OCI-LY3 (cell line): ENCODE measurements around the gene DENND5A.

Source experiments
- H2AFZ ChIP-seq: fragments of 200-600, 300-600 bp; shearing (Covaris generic); 2 replicates; pipeline ENCODE4 v1.6.0; 2014; ENCODE audit warnings: antibody characterized with exemption, low read depth, low read length
- H3K27ac ChIP-seq: fragments of 200-600, 300-600 bp; sonication (generic); 2 replicates; pipeline ENCODE4 v1.5.1; 2014; ENCODE audit warnings: mild to moderate bottlenecking, low read length, moderate library complexity, mixed read lengths
- H3K27me3 ChIP-seq: fragments of 200-600, 300-600 bp; sonication (generic); 2 replicates; pipeline ENCODE4 v1.6.1; 2014; ENCODE audit warnings: low read depth, low read length, mixed read lengths
- H3K36me3 ChIP-seq: fragments of 200-600, 300-600 bp; sonication (generic); replicated peaks from 2 replicates; pipeline ENCODE3; 2014; ENCODE audit warnings: low read depth, low read length, mixed read lengths
- H3K4me1 ChIP-seq: fragments of 300-600, 200-600 bp; sonication (generic); 2 replicates; pipeline ENCODE4 v1.6.1; 2014; ENCODE audit warnings: low read length, mixed read lengths
- H3K4me2 ChIP-seq: fragments of 200-600, 300-600 bp; sonication (generic); 2 replicates; pipeline ENCODE4 v1.6.1; 2014; ENCODE audit warnings: low read length, mixed read lengths
- H3K4me3 ChIP-seq: fragments of 300-600, 200-600 bp; sonication (generic); 2 replicates; pipeline ENCODE4 v1.5.1; 2014; ENCODE audit warnings: antibody characterized with exemption, mild to moderate bottlenecking, low read length, moderate library complexity
- H3K79me2 ChIP-seq: fragments of 300-600, 200-600 bp; shearing (Covaris generic); 2 replicates; pipeline ENCODE4 v1.6.1; 2014; ENCODE audit warnings: mild to moderate bottlenecking, low read length, mixed read lengths
- H3K9ac ChIP-seq: fragments of 300-600, 200-600 bp; shearing (Covaris generic); 2 replicates; pipeline ENCODE4 v1.6.0; 2014; ENCODE audit warnings: mild to moderate bottlenecking, low read length, moderate library complexity
- H3K9me3 ChIP-seq: fragments of 200-600, 300-600 bp; shearing (Covaris generic); 2 replicates; pipeline ENCODE4 v1.6.1; 2014; ENCODE audit warnings: low read length, mixed read lengths; ENCODE audit not compliant: insufficient read depth
- H4K20me1 ChIP-seq: fragments of 200-600, 300-600 bp; sonication (generic); 2 replicates; pipeline ENCODE4 v1.6.1; 2016; ENCODE audit warnings: low read length, mixed read lengths; ENCODE audit not compliant: insufficient read depth
- CTCF ChIP-seq: fragments of 200-600, 300-600 bp; sonication (generic); IDR thresholded peaks from 2 replicates; pipeline ENCODE4 v1.5.1; 2014; ENCODE audit warnings: antibody characterized with exemption, low read length, low read depth
- EZH2phosphoT487 ChIP-seq: fragments of 200-600 bp; shearing (Covaris generic); IDR thresholded peaks from 2 replicates; pipeline ENCODE4 v1.6.1; 2018; ENCODE audit warnings: antibody characterized with exemption, mixed run types, low read depth

DENND5A gene

GRCh38 chr11:9267680-9268079 is 2.5 kb upstream of the DENND5A start:
- Histone ChIP-seq H3K79me2 (peaks cover 22% of the 10 kb centered on the region), H3K9me3 (no peaks in the 10 kb centered on the region), H3K36me3 (no peaks in the 10 kb centered on the region), H3K4me3 (no peak overlapping the region), H3K27me3 (peaks cover 18% of the 10 kb centered on the region), H4K20me1 (peaks cover 6% of the 10 kb centered on the region), H3K9ac (no peak overlapping the region), H3K27ac (no peak overlapping the region), H3K4me1 (no peaks in the 10 kb centered on the region), H2AFZ (no peak overlapping the region), H3K4me2 (no peak overlapping the region)
- TF ChIP-seq EZH2phosphoT487 (no peak), CTCF (no peak)

- Histone ChIP-seq H3K4me3 (no peak overlapping the region), H4K20me1 (peaks cover 14% of the 10 kb centered on the region), H3K4me1 (no peaks in the 10 kb centered on the region), H3K27me3 (peaks cover 18% of the 10 kb centered on the region), H3K9ac (no peak overlapping the region), H3K9me3 (no peaks in the 10 kb centered on the region), H3K79me2 (peaks cover 30% of the 10 kb centered on the region), H3K4me2 (no peak overlapping the region), H2AFZ (no peak overlapping the region), H3K36me3 (no peaks in the 10 kb centered on the region), H3K27ac (no peak overlapping the region)
- no peak for TF ChIP-seq CTCF
- TF ChIP-seq EZH2phosphoT487: no peak
These were observed 1.8 kb upstream of the DENND5A start for GRCh38 chr11:9266926-9267325.

- H3K4me1 ChIP-seq: peaks cover under 1% of the 10 kb centered on the region; the same call in 1 of the 2 replicates
- TF ChIP-seq EZH2phosphoT487 (no peak), CTCF (no peak)
- H3K27ac ChIP-seq: no peak overlapping the region
- H4K20me1 ChIP-seq: peaks cover 18% of the 10 kb centered on the region
- no peaks in the 10 kb centered on the region for H3K36me3 ChIP-seq
- H3K4me2 ChIP-seq: peak overlapping the region; percentile 93; the same call in 1 of the 2 replicates
- H3K9me3 ChIP-seq: no peaks in the 10 kb centered on the region
- peak overlapping the region; percentile 88 for H3K4me3 ChIP-seq
- peaks cover 18% of the 10 kb centered on the region for H3K27me3 ChIP-seq
- H3K9ac ChIP-seq: no peak overlapping the region
- H3K79me2 ChIP-seq: peaks cover 36% of the 10 kb centered on the region
- no peak overlapping the region for H2AFZ ChIP-seq
These were observed 1.1 kb upstream of the DENND5A start for GRCh38 chr11:9266132-9266736.

GRCh38 chr11:9264316-9265210 is 587 bp downstream of the DENND5A start:
- H3K9ac ChIP-seq: peak overlapping the region; percentile 91
- H3K4me3 ChIP-seq: peak overlapping the region; percentile 88
- no peaks in the 10 kb centered on the region for H3K36me3 ChIP-seq
- H3K9me3 ChIP-seq: no peaks in the 10 kb centered on the region
- peaks cover 18% of the 10 kb centered on the region for H3K27me3 ChIP-seq
- peak overlapping the region; percentile 70 for H3K27ac ChIP-seq
- TF ChIP-seq EZH2phosphoT487 (no peak), CTCF (no peak)
- H4K20me1 ChIP-seq: peaks cover 34% of the 10 kb centered on the region
- H3K4me2 ChIP-seq: peak overlapping the region; percentile 73
- H3K79me2 ChIP-seq: peaks cover 53% of the 10 kb centered on the region
- H3K4me1 ChIP-seq: peaks cover 13% of the 10 kb centered on the region
- H2AFZ ChIP-seq: peak overlapping the region; percentile 36; the same call in 1 of the 2 replicates
